OCI-LY7 (cell line): ENCODE data around the gene MYH10.

Source experiments
- EZH2phosphoT487 ChIP-seq: fragments of 200-600 bp; sonication (generic); IDR thresholded peaks from 2 replicates; pipeline ENCODE4 v1.6.1; 2018; ENCODE audit warnings: low read depth, borderline replicate concordance, mild to moderate bottlenecking, mixed run types, antibody characterized with exemption, low read length, moderate library complexity, mixed read lengths
- TF ChIP-seq, protein P1 (sequence below): fragments of 200-600 bp; sonication (generic); conservative IDR thresholded peaks from 2 replicates; pipeline ENCODE4 v1.5.1; 2014; ENCODE audit warnings: mild to moderate bottlenecking, antibody characterized with exemption, low read length, moderate library complexity, mixed read lengths

DNA sequence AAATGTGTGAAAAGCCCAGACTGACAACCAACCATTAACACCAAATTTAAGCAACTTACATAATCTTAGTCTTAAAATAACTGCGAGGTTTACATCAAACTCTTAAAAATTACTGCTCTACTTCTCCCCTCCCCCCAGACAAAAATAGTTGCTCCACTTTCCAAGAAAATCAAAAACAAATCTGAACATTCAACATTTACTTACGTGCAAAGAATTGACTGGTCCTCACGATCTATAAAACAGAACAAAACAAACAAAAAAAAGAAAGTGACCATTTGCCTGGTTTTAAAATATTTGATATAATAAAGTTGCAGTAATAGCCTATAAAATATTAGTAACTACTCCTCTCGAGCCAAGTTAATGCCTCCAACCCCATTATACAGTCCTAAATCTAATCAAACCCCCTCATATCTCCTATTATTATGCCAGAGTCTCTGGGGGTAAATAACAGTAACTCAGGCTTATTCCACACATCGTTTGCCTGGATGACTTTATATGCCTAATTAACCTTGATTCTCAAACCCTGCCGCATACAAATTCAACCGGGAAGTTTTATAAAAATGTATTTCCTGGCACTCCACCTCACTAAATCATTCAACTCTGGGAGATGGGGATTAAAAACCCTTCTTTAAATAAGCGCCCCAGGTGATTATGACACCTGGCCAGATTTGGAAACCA, 41.5 kb downstream of the MYH10 start:
- TF ChIP-seq, protein P1, sequence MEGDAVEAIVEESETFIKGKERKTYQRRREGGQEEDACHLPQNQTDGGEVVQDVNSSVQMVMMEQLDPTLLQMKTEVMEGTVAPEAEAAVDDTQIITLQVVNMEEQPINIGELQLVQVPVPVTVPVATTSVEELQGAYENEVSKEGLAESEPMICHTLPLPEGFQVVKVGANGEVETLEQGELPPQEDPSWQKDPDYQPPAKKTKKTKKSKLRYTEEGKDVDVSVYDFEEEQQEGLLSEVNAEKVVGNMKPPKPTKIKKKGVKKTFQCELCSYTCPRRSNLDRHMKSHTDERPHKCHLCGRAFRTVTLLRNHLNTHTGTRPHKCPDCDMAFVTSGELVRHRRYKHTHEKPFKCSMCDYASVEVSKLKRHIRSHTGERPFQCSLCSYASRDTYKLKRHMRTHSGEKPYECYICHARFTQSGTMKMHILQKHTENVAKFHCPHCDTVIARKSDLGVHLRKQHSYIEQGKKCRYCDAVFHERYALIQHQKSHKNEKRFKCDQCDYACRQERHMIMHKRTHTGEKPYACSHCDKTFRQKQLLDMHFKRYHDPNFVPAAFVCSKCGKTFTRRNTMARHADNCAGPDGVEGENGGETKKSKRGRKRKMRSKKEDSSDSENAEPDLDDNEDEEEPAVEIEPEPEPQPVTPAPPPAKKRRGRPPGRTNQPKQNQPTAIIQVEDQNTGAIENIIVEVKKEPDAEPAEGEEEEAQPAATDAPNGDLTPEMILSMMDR, result no peak
- TF ChIP-seq EZH2phosphoT487, result no peak
